HL-60/S4 treated with retinoic acid at 250 ng/mL for 4 days and 3 days (cell line): Measurements from ENCODE around the gene RANBP9.

Experiments used
- in situ Hi-C: fragments of 300-500 bp; cut with MboI; formaldehyde crosslinking; loops from 2 replicates; pipeline ENCODE4 v1.7.0; 2022; ENCODE audit warnings: low sequenced_read_pairs

The RANBP9 gene

DNA sequence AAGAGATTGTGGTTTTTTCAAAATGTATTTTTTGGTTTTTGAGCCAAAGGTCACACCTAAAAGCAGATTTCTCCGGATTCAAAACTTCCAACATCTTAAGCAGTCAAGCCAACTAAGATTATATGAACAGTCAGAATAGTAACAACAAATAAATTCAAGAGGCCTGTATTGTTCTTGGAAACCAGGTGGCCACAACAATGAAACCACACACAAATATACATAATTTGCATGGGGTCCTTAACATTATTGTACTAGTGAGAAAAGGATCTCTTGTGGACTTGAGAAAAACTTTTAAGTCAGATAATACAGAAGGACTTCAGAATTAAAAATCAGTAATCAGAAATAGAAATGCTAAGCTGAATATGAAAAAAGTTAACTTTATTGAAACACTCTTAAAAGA lies 55.9 kb downstream of the RANBP9 start:
- in situ Hi-C loops: no loop called here

DNA sequence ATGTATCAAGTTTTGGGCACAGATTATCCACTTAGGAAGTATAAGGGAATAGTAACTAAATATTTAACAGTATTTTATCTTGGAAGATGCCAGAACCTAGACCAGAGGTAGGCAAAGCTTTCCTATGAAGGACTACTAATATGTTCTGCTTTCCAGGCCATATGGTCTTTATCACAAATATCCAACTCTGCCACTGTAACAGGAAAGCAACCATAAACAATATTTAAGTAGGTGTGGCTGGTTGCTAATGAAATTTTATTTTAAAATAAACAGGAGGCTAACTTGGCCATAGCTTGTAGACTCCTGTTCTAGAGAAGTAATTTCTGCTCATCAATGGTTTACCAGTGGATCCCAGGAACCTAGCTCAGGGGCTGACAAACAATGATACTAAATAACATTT lies 57.1 kb downstream of the RANBP9 start:
- in situ Hi-C loops: no loop called here

DNA sequence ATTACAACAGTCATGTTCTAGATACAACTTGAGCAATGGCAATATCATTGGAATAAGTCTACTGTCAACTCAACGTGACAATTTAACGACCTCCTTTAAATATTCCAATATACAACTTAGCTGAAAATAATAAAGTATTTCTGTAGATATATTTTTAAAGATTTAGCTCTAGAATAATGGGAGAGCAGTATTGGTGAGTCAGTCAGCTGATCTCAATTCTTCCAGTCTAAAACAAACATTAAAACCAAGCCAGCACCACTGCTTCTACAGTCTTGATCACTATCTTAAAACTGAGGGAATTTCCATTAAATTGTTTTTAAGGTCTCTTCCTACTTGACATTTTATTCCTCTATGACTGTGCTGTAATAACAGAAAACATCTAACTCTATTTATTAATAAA lies 58.3 kb downstream of the RANBP9 start:
- in situ Hi-C loops: no loop called here

DNA sequence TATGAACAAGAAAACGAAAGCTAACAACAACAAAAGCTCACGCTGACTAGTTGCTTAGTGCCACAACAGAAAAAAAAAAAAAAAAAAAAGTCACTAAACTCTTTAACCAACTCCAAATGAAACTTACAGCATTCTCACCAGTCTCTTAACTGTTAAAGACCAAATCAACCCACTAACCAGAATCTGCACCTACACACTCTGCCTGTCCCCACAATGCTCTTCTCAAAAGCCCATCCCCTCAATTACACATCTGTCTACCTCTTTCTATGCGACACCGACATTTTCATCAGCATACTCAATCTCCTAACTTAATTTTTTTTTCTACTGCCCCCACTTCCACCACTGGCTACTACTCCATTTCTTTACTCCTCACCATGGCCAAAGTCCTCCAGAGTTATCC lies 62.2 kb downstream of the RANBP9 start:
- in situ Hi-C loops: no loop called here

DNA sequence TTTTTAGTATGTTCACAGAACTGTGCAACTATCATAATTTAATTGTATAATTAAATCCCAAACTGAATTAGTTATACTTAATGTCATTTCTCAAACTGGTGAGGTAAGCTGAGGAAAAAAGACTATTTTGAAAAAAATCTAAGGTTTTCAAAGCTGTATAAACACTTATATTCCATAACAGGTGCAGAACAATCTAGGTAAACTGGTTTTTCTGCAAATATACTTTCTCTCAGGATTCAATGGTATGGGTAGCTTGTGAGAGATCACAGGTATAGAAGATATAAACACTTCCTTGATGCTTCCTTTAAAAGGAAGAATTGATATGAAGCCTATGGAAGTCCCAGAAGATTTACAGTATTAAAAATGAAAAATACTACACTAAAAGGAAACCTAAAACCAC lies 62.8 kb downstream of the RANBP9 start:
- in situ Hi-C loops: no loop called here

DNA sequence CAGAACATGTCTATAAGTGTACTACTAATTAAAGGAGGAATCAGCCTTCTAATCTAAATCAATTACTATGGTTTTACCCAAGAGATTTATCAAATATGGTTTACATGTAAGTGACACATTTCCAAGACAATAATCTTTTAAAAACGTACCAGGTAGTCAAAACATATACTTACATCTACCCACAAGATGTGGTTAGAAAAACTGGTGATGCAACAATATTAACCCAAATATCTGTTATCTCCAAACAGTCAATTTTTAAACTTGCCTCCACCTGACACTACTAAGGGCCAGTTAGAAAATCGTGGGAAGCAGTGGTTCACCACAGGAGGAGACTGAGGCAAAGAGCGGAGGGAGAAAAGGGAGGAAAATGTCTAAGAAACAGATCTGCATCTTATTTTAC lies 68.5 kb downstream of the RANBP9 start:
- in situ Hi-C loops: no loop called here

DNA sequence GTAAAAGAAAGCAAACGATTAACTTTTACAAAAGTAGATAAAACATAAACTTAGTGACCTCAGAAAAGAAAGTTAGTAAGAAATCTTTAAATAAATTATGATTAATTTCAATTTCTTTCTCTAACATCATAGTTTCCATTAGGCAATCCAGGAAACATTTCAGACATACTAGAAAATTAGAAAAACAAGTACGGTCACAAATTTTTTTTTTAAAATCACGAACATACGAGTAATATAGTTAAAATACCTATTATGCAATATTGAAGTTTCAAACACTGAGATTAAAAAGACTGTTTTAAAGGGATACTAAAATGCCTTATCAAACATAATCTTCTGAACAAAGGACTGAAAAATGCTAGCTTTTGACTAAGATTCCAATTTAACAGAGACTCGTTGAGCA lies 70.3 kb downstream of the RANBP9 start:
- in situ Hi-C loops: no loop called here

DNA sequence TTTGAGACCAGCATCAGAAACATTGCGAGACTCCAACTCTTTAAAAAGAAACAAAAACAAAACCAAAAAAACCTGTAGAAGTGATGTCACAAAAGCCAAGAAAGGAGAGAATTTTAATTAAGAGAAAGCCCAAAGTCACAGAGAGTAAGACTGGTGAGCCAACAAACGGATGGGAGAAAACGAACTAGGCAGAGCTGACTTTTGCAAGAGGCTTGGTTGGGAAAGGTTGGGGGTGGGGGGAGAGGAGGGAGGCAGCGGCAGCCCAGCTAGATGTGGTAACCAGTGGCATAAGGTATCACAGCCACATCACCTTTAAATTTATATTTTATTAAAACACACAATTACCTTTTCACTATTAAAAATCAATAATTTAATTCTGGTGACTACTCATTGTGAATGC lies 73.0 kb downstream of the RANBP9 start:
- in situ Hi-C loops: no loop called here

DNA sequence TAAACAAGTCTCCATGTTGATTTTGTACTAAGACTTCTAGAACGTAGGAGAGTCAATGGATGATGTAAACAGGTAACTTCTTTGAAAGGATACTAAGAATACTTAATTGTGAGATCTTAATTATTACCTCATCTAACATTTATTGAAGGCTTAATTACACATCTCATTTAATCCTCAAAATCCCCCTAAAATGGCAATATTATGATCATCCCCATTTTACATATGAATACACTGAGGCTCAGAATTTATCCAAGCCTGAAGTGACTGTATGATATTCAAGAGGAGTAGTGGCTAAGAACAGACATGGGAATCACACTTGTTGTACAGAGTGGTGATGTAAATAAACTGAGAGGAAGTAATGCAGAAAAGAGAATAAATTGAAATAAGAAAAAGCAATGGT lies 73.6 kb downstream of the RANBP9 start:
- in situ Hi-C loops: no loop called here

DNA sequence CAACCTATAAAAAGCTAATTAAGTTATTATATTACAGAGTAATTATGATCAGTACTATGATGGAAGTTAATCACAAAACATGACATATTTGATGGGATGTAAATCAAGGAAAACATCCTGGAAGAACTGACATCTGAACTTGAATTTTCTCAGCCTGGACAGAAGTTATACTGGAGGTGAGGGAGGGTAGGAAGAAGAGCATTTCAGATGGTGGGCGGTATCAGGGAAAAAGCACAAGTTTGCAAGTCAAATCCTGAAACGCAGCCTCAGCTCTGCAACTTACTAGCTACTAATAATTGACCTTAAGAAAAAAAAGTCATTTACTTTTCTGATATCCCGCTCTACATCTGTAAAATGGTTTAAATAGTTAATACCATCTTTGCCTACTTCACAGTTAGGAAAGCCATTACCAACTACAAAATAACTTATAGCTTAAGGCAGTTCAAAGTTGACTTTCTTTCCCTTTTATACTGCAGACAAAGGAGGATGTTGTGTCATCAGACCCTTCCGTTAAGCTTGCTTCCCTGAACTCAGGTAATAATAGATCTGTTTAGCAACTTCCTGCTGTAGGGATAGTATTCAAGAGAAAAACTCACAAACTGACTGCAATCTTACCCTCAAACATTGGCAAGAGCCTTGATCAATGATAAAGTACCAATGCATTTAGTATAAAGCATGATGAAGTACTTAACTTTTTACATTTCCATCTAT lies 75.5 kb downstream of the RANBP9 start:
- in situ Hi-C loops: no loop called here

DNA sequence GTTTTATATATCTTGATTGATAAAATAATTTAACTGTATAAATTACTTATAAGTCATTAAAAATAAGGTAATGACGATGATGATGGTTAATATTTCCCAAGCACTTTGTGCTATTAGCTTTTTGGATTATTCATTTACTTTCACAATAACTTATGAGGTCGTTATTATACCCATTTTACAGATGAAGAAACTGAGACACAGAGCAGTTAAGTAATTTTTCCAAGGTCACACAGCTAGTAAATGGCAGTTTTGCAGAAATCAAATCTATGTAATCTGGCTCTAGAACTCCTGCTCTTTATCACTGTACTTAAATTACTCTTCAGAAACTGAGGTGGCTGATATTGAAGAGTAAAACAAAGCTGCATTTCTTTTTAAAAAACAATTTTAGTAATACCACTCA lies 78.3 kb downstream of the RANBP9 start:
- in situ Hi-C loops: no loop called here

DNA sequence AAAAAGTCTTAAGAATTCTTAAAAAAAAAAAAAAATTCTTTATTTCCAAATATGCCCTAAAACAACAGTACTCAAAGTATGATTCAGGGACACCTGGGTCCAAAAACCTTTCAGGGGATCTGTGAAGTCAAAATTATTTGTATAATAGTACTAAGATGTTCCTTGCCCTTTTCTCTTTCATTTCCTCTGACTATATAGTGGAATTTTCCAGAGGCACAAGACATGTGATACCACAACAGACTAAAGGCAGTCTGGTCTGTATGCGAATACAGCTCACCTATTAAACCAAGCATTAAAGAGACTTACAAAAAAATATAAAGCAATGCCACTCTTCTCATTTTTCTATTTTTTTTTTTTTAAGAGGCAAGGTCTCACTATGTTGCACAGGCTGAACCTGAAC lies 81.1 kb downstream of the RANBP9 start:
- in situ Hi-C loops: no loop called here

DNA sequence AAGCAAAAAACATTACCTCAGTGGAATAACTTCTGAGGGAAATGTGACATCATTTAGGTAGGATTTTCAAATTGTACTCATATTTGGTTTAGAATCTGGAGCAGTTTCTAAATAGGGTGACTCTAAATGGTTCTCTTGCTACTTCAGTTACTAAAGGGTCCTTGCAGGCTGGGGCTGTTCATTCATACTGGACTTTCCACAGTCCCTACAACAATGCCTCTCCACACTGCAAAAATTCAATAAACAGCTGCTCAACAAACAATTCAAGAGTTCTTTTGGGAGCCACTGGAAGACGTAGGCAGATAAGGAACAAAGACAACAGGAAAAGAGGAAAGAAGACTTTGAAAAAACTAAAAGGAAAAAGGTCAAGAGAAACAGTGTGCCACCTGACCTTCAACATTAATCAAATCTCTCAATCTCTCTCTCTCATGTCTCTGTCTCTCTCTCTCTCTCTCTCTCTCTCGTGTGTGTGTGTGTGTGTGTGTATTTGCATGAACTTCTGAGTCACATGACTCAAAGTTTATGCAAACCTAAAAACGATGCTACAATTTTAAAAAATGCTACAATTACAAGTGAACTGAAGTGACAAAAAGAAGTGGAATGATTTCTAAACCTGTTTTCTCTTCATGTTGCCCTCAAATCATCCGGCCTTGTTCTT lies 82.0 kb downstream of the RANBP9 start:
- in situ Hi-C loops: no loop called here

DNA sequence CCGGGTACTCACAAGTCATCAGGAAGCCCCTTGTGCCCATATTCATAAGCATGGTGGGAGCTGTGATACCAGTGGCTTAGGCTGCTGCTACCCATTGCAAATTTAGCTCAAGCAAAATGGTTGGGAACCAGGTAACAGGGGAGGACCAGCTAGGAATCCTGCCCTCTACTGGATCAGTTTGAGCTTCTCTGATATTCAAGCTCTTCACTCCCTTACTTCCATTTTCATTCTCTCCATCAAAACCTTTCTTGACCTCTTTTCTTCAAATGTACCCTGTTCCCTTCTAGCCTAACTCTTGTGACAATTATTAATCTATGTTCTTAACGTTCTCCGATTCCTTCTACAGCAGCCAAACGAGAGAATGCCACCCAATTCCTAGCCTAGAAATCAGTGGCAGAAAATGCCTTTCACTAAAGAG lies 86.8 kb downstream of the RANBP9 start:
- in situ Hi-C loops: no loop called here

DNA sequence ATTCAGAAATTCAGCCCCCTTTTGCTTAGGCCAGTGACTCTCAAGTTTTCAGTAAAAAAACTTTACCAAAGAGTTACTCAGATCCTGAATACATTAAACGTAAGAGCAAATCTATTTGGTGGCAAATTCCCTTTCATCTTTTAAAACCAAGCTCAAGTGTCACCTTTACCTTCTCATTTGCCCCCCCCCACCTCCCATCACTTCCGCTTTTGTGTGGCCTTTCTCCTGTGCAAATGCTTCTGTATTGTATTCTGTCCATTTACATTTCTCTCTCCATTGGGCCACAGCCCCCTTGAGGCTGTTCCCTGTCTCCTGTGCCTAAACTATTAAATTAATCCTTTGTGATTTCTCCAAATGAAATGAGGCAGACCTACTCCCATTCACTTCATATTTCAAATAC lies 94.6 kb downstream of the RANBP9 start:
- in situ Hi-C loops: no loop called here

DNA sequence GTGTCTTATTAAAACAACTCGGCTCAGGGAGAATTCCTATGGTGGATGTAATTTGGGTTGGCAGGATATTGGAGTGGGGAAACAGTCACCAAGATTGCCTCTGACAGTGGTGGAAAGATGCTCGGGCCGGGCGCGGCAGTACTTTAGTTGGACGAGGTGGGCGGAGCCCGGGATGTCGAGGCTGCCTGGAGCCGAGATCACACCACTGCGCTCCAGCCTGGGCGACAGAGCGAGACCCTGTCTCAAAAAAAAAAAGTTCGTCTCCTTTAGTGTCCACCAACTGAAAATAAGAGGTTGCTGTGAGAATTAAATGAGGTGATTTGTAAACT lies 95.9 kb downstream of the RANBP9 start:
- in situ Hi-C loops: no loop called here

DNA sequence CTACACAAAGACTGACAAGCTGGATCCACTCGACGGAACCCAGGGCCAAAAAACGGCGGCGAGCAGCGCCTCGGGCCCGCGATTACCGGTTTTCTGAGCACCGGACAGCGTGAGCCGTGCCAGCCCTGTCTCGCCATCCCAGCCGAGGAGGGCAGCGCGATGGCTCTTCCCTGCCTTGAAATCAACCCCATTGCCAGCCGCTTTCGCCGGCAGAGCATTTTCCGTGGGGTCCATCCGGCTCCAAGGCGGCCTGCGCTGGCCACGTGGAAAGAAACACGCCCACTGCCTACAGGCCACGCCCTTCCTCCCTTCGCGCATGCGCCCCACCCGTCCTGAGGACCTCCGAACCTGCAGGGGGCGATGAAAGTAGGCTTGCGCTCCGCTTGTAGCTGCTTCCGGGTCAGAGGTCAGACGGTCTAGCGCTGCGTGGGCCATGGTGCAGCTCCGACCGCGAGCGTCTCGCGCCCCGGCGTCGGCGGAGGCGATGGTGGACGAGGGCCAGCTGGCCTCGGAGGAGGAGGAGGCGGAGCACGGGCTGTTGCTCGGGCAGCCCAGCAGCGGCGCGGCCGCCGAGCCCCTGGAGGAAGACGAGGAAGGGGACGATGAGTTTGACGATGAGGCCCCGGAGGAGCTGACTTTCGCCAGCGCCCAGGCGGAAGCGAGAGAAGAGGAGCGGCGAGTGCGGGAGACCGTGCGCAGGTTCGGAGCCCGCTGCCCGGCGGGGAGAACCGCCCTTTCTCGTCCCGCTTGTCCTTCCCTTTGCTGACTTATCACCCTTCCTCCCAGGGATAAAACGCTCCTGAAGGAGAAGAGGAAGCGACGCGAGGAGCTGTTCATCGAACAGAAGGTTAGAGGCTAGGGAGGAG lies 96.5 kb downstream of the RANBP9 start, which contains the start of gene NOL7:
TSS of gene NOL7 (plus strand) at position 410 of the 866 bp plus-strand sequence. CDS start at position 434, 24 bp downstream.
- in situ Hi-C loops: no loop called here

DNA sequence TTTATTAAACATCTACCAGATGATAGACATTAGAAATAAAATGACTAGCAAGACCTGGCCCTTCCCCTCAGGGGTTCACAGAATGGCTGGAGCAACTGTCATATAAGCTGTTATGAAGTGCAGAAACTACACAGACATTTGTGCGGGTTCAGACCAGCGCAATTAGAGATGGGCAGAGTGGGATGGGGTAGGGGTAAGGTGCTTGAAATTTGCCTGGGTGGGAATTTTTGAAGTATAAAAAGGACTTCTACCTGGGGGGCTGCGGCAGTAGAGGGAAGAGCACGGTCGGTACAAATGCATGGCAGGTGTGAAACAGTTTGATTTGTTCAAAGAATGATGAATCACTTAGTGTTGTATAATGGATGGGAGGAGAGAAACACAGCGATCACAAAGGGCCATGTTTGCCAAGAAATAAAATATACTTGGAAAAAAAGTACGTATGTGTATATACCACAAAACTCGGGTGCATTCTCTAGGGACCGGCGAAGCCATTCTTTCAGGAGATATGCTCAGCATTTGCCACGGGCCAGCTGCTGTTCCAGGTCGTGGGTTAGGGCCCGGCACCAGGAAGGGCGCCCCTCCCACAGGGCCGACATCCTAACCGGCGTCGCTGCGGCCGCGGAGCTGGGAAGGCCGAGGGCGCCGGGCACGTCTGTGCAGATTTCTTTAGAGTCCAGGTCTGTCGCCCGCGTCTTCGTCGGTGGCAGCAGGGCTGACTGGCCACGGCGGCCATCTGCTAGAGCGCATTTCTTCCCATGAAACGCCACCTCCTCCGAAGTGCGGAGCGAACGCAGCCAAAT lies 97.3 kb downstream of the RANBP9 start:
- in situ Hi-C loops: no loop called here

DNA sequence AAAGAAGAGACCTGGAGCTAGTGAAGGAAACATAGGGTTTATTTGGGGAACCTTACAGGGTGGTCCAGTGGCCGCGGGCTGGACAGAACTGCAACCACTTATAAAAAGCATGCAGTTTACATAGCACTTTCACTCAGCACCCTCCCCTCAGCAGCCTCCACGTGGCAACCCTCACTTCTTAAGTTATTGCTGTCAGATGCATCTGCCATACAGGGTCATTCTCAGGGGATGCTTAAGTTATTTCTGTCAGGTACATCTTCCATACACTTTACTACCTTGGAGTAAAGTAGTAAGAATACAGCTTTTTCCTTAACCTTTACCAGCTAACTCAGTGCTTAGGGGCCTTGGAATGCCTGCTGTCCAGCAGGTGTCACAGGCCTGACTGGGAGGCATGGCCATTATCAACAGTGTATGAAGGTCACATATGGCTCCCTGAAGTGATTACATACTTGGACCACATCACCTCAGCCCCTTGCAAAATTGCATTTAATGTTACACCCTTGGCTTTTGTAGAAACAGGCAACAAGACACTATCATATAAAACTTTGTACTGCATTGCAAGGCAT lies 98.5 kb downstream of the RANBP9 start:
- in situ Hi-C loops: no loop called here

DNA sequence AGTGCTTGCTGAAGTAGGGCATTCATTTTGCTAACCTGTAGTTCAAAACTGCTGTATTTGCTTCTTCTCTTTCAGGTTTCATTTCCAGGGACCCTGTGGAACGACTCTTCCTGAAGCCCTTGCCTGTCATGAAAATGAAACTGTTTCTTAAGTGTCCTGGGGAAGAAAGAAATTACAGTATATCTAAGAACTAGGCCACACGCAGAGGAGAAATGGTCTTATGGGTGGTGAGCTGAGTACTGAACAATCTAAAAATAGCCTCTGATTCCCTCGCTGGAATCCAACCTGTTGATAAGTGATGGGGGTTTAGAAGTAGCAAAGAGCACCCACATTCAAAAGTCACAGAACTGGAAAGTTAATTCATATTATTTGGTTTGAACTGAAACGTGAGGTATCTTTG lies 99.9 kb downstream of the RANBP9 start:
- in situ Hi-C loops: no loop called here

DNA sequence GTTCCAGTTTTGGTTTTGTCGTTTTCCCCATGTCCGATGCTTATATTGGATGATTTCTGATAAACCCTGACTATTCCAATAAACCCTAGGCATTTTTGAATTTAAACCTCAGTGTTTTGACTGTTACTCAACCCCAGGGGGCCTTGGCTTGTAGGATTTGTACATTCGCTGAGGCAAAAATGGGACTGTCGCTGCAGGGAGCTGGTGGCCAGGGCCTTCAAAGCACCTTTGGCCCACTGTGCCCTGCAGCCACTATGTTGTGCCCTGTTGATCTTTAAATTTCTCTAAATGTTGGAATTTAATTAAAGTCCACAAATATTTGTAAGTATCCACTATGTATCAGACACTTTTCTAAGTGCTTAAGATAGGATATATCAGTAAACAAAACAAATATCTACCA lies 106.0 kb downstream of the RANBP9 start:
- in situ Hi-C loops: no loop called here
